HG02623 (cell line): ENCODE measurements around the gene LCE6A.

Experiments used
- ATAC-seq: cut with Tn5 transposase; IDR thresholded peaks from one replicate; pipeline ENCODE4 v1.9.1; 2021; ENCODE audit warnings: moderate library complexity; ENCODE audit not compliant: unreplicated experiment

The LCE6A gene

GRCh38 chr1:152842556-152842955 lies at the start of gene LCE6A:
Gene LCE6A (plus strand): TSS chr1:152842856. CDS start chr1:152843521, 665 bp downstream.
- ATAC-seq, result no peak

GRCh38 chr1:152795686-152796085 lies 47.0 kb upstream of the LCE6A start:
- ATAC-seq, result no peak

- ATAC-seq, result no peak
These were observed 46.2 kb upstream of the LCE6A start, which contains the start of gene LCE1D for GRCh38 chr1:152796421-152796820. Gene LCE1D (plus strand): TSS chr1:152796721. CDS start chr1:152797795, 1,074 bp downstream.

GRCh38 chr1:152801333-152801732 lies 41.3 kb upstream of the LCE6A start:
- no peak for ATAC-seq

GRCh38 chr1:152806576-152806975 lies 36.1 kb upstream of the LCE6A start, which contains the start of gene LCE1C:
Gene LCE1C (minus strand): TSS chr1:152806651. CDS start chr1:152805478, 1,173 bp downstream.
- no peak for ATAC-seq

GRCh38 chr1:152811050-152811449 lies 31.6 kb upstream of the LCE6A start:
- ATAC-seq, result no peak

- ATAC-seq, result no peak
These were observed 31.0 kb upstream of the LCE6A start, which contains the start of gene LCE1B for GRCh38 chr1:152811671-152812070. Gene LCE1B (plus strand): TSS chr1:152811971. CDS start chr1:152812447, 476 bp downstream.

- no peak for ATAC-seq
These were observed 25.3 kb upstream of the LCE6A start for GRCh38 chr1:152817309-152817708.

- ATAC-seq, result no peak
These were observed 19.4 kb upstream of the LCE6A start for GRCh38 chr1:152823294-152823693.

GRCh38 chr1:152824964-152825363 lies 17.7 kb upstream of the LCE6A start:
- no peak for ATAC-seq

GRCh38 chr1:152827173-152827572 lies 15.5 kb upstream of the LCE6A start, which contains the start of gene LCE1A:
Gene LCE1A (plus strand): TSS chr1:152827473. CDS start chr1:152827473, 0 bp downstream.
- no peak for ATAC-seq

- ATAC-seq, result no peak
These were observed 5.8 kb upstream of the LCE6A start for GRCh38 chr1:152836870-152837269.

GRCh38 chr1:152855661-152856060 lies 13.0 kb downstream of the LCE6A start:
- ATAC-seq, result no peak

GRCh38 chr1:152858062-152858461 lies 15.4 kb downstream of the LCE6A start:
- ATAC-seq, result no peak

GRCh38 chr1:152859696-152860095 lies 17.0 kb downstream of the LCE6A start, which contains the start of gene LCE7A:
Gene LCE7A (plus strand): TSS chr1:152859996. CDS start chr1:152860698, 702 bp downstream.
- ATAC-seq, result no peak

GRCh38 chr1:152860129-152860528 lies 17.5 kb downstream of the LCE6A start:
- ATAC-seq, result no peak

- ATAC-seq, result no peak
These were observed 18.7 kb downstream of the LCE6A start for GRCh38 chr1:152861374-152861773.

- no peak for ATAC-seq
These were observed 21.8 kb downstream of the LCE6A start for GRCh38 chr1:152864443-152864842.

- ATAC-seq, result no peak
These were observed 23.7 kb downstream of the LCE6A start for GRCh38 chr1:152866321-152866720.

- ATAC-seq, result no peak
These were observed 27.3 kb downstream of the LCE6A start for GRCh38 chr1:152869808-152870419.

GRCh38 chr1:152870831-152871730 lies 28.4 kb downstream of the LCE6A start:
- no peak for ATAC-seq

GRCh38 chr1:152871731-152872126 lies 29.1 kb downstream of the LCE6A start:
- ATAC-seq, result no peak
